ENCODE results near the gene MYBBP1A.

MYBBP1A gene

DNA sequence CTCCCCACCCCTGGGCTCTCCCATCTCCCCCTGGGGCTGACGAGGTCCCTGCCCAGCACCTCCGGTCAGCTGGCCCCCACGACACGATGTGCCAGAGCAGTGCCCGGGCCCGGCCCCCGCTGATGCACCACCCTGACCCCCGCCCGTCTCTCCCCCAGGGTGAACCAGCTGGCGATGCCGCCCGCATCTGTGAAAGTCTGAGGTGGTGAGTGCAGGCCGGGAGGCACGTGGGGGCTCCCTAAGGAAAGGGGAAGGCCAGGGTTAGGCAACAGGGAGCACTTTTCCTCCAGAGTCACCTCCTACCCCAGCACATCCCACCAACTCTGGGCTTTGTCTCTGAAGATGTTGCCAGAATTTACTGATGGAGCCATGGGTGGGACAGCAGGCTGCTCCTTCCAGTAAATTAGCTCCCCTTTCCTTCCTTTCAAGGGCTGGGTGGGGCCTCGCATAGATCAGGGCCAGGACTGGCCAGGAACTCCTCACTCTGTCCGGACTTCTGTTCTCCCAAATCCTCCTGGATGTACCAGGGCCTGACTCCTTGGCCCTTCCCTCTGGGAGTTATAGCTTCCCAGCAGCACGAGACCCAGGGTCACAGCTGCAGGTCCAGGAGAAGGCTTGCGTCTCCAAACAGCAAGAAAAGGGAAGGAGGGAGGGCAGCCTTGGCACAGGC is 18.3 kb downstream of the MYBBP1A start:
- DNase-seq = peak; percentile 36

DNA sequence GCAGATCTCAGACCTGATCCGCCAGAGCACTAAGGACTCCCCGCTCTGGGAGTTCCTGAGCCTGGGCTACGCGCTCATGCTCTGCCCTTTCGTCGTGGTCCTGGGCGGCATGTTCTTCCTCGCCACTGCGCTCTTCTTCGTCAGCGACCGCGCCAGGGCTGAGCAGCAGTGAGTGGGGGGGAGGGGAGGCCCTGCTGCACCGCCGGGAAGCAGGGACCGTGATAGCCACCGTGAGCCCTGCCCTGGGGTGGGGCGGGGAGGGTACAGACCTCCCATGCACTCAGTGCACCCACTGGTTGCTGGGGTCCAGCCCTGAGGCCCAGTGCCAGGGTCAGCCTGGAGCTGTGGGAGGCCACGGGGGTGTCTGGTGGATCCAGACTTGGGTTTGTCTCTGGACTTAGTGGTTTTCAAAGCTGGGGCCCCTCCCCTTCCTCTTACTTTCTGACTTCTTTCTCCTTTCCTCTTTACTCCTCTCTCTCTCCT is 18.9 kb downstream of the MYBBP1A start:
- DNase-seq = no peak

- no peak for DNase-seq
Measured at GRCh38 chr17:4535667-4536258, 19.4 kb downstream of the MYBBP1A start.

- DNase-seq = no peak
Measured at GRCh38 chr17:4534928-4535666, 20.1 kb downstream of the MYBBP1A start.

DNA sequence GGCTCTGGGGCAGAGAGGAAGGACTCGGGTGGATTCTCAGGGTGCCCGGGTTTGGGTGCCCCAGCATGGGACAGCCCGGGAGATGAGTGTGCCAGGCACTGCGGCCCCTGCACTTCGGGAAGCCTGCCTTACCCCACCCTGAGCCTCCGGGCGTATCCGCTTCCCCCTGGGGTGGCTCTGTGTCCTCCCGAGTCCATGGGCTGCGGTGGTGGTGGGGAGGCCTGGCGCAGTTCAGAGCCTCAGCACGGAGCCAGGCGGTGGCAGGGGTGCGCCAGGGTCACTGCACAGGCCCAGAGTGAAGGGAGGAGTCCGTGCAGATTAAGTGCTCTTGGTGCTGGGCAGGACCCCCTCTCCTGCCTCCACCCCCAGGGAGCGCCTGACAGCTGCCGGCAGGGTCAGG is 20.7 kb downstream of the MYBBP1A start:
- DNase-seq = no peak

GRCh38 chr17:4533523-4534504 is 21.4 kb downstream of the MYBBP1A start:
- DNase-seq = no peak

- no peak for DNase-seq
Measured at GRCh38 chr17:4532860-4533522, 22.2 kb downstream of the MYBBP1A start.

DNA sequence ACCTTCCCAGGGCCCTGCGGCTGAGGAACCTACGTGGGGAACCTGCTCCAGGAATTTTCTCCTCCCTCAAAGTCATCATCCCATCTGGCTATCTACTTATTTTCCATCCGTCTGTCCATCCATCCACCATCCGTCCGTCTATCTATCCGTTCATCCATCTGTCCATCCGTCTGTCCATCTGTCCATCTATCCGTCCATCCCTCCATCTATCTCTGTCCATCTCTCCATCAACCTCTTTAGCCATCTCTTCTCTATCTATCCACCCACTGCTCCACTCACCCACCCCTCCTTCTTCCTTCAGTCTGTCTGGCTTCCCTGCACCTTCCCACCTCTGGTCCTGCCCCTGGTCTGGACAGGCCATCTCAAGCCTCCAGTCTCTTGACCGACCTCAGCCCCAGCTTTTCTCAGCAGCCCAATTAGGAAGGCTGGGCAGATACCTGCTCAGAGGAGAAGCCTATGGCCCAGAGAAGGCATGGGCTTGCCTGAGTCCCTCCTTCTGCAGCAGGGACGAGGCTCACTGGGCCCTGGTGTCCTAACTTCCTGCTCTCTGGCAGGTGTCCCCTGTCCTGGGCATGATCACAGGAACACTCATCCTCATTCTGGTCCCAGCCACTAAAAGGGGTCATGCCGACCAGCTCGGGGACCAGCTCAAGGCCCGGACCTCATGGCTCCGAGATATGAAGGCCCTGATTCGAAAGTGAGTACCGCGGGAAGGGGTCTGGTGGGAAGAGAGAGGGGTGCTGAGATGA is 23.0 kb downstream of the MYBBP1A start:
- DNase-seq = no peak

DNA sequence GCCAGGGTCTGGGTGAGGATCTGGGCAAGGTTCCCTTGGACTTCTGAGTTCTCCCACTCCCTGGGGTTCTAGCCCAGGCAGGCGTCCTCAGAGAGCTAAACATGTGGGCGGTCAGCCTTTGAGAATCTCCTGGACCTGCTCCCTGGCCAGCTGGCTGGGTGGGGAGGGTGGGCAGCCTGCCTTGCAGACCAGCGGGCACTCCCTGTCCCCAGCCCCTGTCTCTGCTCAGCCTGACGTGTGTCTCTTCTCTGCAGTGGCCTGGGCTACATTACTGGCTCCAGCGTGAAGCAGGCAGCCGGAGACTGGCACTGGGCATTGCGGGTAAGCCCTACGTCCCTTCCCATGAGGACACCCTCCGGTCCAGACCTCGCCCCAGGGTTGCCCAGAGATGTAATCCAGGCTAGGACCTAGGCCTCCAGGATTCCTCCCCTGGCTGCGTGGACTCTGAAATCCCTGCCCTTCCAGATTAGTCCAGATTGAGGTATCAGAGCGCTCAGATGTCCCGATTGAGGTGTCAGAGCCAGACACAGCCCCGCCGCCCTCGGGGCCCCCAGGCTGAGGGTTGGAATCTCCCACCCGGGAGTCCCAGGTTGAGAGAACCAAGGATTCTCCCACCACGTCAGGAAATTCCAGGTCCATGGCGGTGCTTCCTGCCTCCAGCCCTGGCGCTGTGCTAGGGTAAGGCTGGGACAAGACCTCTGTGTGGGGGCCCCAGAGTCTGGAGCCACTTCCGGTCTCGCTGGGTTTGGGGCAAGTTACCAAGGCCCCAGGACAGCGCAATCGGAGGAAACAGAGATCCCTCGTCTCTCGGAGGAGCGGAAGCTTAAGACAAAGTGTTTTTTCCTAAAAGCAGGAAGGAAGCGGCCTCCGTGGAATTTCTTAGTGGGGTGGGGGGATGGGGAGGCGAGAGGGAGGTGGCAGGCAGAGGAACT is 24.1 kb downstream of the MYBBP1A start:
- no peak for DNase-seq

- DNase-seq = no peak
Measured at GRCh38 chr17:4529533-4530152, 25.5 kb downstream of the MYBBP1A start.

GRCh38 chr17:4527566-4528125 is 27.5 kb downstream of the MYBBP1A start:
- no peak for DNase-seq

GRCh38 chr17:4527134-4527533 is 28.1 kb downstream of the MYBBP1A start:
- DNase-seq = no peak

DNA sequence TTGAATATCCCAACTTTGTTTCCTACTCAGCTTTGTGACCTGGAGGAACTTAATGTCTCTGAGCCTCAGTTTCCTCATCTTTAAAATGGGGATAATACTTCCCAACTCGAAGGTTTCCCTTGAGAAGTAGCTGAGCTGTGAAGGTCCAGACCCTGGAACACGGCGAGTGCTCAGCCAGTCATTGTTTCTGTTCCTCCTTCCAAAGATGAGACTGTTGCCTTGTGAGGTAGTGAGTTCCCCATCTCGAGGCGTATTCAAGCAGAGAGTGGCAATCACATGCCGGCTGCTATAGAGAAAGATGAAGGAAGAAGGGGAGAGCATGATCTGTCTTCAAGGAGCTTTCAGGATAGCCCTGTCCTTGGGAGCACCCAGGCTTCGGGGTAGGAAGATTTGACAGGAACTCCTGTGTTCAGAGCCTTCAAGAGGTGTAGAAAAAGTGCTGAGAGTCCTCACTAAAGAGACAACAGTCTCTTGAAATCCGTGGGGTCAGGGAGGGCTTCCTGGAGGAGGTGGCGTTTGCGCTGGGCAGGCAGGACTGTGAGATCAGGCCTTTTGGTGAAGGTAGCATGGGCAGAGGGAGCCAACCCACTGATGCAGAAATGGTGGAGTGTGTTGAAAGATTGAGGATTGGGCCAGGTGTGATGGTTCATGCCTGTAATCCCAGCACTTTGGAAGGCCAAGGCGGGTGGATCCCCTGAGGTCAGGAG is 29.3 kb downstream of the MYBBP1A start:
- DNase-seq = peak; percentile 58

DNA sequence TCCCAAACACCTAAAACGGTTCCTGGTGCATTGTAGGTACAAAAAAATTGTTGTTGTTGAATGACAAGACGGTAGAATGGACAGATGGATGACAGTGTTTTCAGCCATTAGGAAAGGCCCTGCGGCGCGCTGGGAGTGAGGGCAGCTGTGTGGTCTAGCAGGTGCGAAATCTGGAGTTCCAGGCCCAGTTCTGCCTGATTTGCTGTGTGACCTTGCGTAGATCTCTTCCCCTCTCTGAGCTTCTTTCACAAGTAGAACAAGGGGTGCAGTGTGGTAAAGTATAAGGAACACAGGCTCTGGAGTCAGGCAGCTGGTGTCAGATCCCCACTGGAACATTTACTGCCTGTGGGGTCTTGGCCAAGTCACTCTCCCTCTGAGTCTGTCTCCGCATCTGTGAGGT is 31.2 kb downstream of the MYBBP1A start:
- DNase-seq = no peak

GRCh38 chr17:4522661-4523060 is 32.5 kb downstream of the MYBBP1A start:
- DNase-seq = no peak

GRCh38 chr17:4520894-4521600 is 34.1 kb downstream of the MYBBP1A start:
- no peak for DNase-seq

- no peak for DNase-seq
Measured at GRCh38 chr17:4520060-4520893, 34.9 kb downstream of the MYBBP1A start.

Measured in inflammatory macrophage treated with lipopolysaccharide for 4 hours (primary cell).